ENCODE data around the gene PAIP1.
"Not testable (repeated sequence)": the region's sequence is repeated elsewhere in the genome, so short reads cannot be mapped to it uniquely, and the experiment has no call there.

The PAIP1 gene

DNA sequence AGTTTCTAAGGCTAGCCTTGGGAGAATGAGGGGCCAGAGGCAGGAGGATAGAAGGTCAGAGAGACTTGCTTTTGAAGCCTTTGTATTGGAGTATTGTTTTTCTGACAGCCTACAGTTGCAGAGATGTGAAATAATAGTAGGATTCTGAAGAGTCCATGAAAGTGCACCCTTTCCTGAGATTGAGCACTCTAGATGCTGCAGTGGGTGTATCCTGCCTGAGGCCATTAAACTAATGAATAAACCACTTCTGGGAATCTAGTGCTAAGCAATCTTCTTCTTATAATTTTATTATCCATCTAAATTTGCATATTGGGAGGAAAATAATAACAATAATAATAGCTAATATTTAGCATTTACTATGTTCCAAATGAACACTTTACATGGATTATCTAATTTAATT lies 26.8 kb upstream of the PAIP1 start:
- CTCF ChIA-PET, result no interaction called here
- no peak for DNase-seq

GRCh38 chr5:43582082-43583005 lies 25.5 kb upstream of the PAIP1 start:
- Histone ChIP-seq H3K9me3 (ENCODE audit: control extremely low read depth in 1 of 5, control insufficient read depth in 4 of 5, insufficient read depth in 2 of 5, low read depth in 1 of 5, low read length in 4 of 5) (no peaks in the 10 kb centered on the region), H3K36me3 (ENCODE audit: control insufficient read depth in 4 of 4, insufficient read depth in 4 of 4, low read length in 3 of 4) (peaks cover 3 to 9% (median 4%) of the 10 kb centered on the region in 4 experiments), H3K4me1 (ENCODE audit: control extremely low read depth in 1 of 4, control insufficient read depth in 4 of 4, insufficient read depth in 4 of 4, low read length in 3 of 4) (no peaks in the 10 kb centered on the region), H3K4me3 (ENCODE audit: control insufficient read depth in 1 of 7, extremely low read depth in 1 of 7, insufficient read depth in 4 of 7, low read depth in 2 of 7, low read length in 6 of 7) (no peak overlapping the region), H3K27me3 (replicated peaks in 2 of 5; ENCODE audit: control insufficient read depth in 4 of 5, insufficient read depth in 5 of 5, low read length in 4 of 5) (no peaks in the 10 kb centered on the region), H3K27ac (ENCODE audit: insufficient read depth in 1 of 2, low read depth in 1 of 2, low read length in 2 of 2, poor library complexity in 1 of 2, severe bottlenecking in 2 of 2) (no peak overlapping the region)
- DNase-seq, result no peak
- ChIA-PET CTCF (no interaction called here), POLR2A (no interaction called here)
- 100% methylated on average over 4 of the region's 4 CpGs for WGBS (ENCODE audit: insufficient coverage)

More for the DNA sequence above, 26.8 kb upstream of the PAIP1 start:
- no peaks in the 10 kb centered on the region for H3K27me3 ChIP-seq (replicated peaks in 2 of 5; ENCODE audit: control insufficient read depth in 4 of 5, insufficient read depth in 5 of 5, low read length in 4 of 5)
- H3K36me3 ChIP-seq (ENCODE audit: control insufficient read depth in 4 of 4, insufficient read depth in 4 of 4, low read length in 3 of 4), result peaks cover 2 to 9% (median 4%) of the 10 kb centered on the region in 4 experiments
- POLR2A ChIA-PET, result no interaction called here
- H3K4me3 ChIP-seq (ENCODE audit: control insufficient read depth in 1 of 7, extremely low read depth in 1 of 7, insufficient read depth in 4 of 7, low read depth in 2 of 7, low read length in 6 of 7), result no peak overlapping the region
- H3K27ac ChIP-seq (ENCODE audit: insufficient read depth in 1 of 2, low read depth in 1 of 2, low read length in 2 of 2, poor library complexity in 1 of 2, severe bottlenecking in 2 of 2), result no peak overlapping the region
- no peaks in the 10 kb centered on the region for H3K9me3 ChIP-seq (ENCODE audit: control extremely low read depth in 1 of 5, control insufficient read depth in 4 of 5, insufficient read depth in 2 of 5, low read depth in 1 of 5, low read length in 4 of 5)
- no peaks in the 10 kb centered on the region for H3K4me1 ChIP-seq (ENCODE audit: control extremely low read depth in 1 of 4, control insufficient read depth in 4 of 4, insufficient read depth in 4 of 4, low read length in 3 of 4)

DNA sequence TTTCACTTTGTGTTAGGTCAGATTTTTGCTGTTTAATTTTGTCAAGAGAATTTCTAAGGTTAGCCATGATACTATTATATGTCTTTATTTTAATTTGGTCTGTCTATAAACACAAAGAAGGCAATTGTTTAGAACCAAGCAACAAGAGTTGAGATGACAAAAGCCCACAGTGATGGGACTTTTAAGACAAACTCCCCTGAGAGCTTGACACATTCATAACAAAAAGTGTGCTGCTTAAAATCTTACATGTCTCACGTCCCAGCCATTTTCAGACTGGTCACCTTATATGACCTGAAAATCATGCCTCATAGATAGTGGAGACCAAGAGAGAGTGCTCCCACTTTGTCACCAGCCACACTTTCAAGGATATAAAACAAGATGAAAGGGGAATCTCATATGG lies 24.5 kb upstream of the PAIP1 start:
- no peak overlapping the region for H3K27ac ChIP-seq (ENCODE audit: insufficient read depth in 1 of 2, low read depth in 1 of 2, low read length in 2 of 2, poor library complexity in 1 of 2, severe bottlenecking in 2 of 2)
- no peaks in the 10 kb centered on the region for H3K27me3 ChIP-seq (replicated peaks in 2 of 5; ENCODE audit: control insufficient read depth in 4 of 5, insufficient read depth in 5 of 5, low read length in 4 of 5)
- no peak for DNase-seq
- peaks cover 0 to 2% (median 0%) of the 10 kb centered on the region in 5 experiments for H3K9me3 ChIP-seq (ENCODE audit: control extremely low read depth in 1 of 5, control insufficient read depth in 4 of 5, insufficient read depth in 2 of 5, low read depth in 1 of 5, low read length in 4 of 5)
- H3K4me3 ChIP-seq (ENCODE audit: control insufficient read depth in 1 of 7, extremely low read depth in 1 of 7, insufficient read depth in 4 of 7, low read depth in 2 of 7, low read length in 6 of 7), result no peak overlapping the region
- CTCF ChIA-PET, result no interaction called here
- POLR2A ChIA-PET, result no interaction called here
- peaks cover 6 to 16% (median 10%) of the 10 kb centered on the region in 4 experiments for H3K36me3 ChIP-seq (ENCODE audit: control insufficient read depth in 4 of 4, insufficient read depth in 4 of 4, low read length in 3 of 4)
- no peaks in the 10 kb centered on the region for H3K4me1 ChIP-seq (ENCODE audit: control extremely low read depth in 1 of 4, control insufficient read depth in 4 of 4, insufficient read depth in 4 of 4, low read length in 3 of 4)
- no CpG with 5 or more reads among the region's 1 CpG for WGBS (ENCODE audit: insufficient coverage)

DNA sequence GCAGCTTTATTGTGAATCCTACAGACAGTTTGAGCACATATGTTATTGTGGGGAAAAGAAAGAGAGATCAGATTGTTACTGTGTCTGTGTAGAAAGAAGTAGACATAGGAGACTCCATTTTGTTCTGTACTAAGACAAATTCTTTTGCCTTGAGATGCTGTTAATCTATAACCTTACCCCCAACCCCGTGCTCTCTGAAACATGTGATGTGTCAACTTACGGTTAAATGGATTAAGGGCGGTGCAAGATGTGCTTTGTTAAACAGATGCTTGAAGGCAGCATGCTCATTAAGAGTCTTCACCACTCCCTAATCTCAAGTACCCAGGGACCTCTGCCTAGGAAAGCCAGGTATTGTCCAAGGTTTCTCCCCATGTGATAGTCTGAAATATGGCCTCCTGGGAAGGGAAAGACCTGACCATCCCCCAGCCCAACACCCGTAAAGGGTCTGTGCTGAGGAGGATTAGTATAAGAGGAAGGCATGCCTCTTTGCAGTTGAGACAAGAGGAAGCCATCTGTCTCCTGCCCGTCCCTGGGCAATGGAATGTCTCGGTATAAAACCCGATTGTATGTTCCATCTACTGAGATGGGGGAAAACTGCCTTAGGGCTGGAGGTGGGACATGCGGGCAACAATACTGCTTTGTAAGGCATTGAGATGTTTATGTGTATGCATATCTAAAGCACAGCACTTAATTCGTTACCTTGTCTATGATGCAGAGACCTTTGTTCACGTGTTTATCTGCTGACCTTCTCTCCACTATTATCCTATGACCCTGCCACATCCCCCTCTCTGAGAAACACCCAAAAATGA lies 23.7 kb upstream of the PAIP1 start:
- H3K27ac ChIP-seq (ENCODE audit: insufficient read depth in 1 of 2, low read depth in 1 of 2, low read length in 2 of 2, poor library complexity in 1 of 2, severe bottlenecking in 2 of 2); DNase-seq; H3K9me3 ChIP-seq (ENCODE audit: control extremely low read depth in 1 of 5, control insufficient read depth in 4 of 5, insufficient read depth in 2 of 5, low read depth in 1 of 5, low read length in 4 of 5); CTCF ChIA-PET; H3K4me3 ChIP-seq (ENCODE audit: control insufficient read depth in 1 of 7, extremely low read depth in 1 of 7, insufficient read depth in 4 of 7, low read depth in 2 of 7, low read length in 6 of 7); H3K27me3 ChIP-seq (replicated peaks in 2 of 5; ENCODE audit: control insufficient read depth in 4 of 5, insufficient read depth in 5 of 5, low read length in 4 of 5); POLR2A ChIA-PET; H3K4me1 ChIP-seq (ENCODE audit: control extremely low read depth in 1 of 4, control insufficient read depth in 4 of 4, insufficient read depth in 4 of 4, low read length in 3 of 4): not testable (repeated sequence)
- H3K36me3 ChIP-seq (ENCODE audit: control insufficient read depth in 4 of 4, insufficient read depth in 4 of 4, low read length in 3 of 4), result peaks cover 7 to 21% (median 18%) of the 10 kb centered on the region in 4 experiments
- 100% methylated on average over 8 of the region's 10 CpGs for WGBS (ENCODE audit: insufficient coverage)

GRCh38 chr5:43573058-43573457 lies 16.2 kb upstream of the PAIP1 start:
- no peak overlapping the region for H3K27ac ChIP-seq (ENCODE audit: insufficient read depth in 1 of 2, low read depth in 1 of 2, low read length in 2 of 2, poor library complexity in 1 of 2, severe bottlenecking in 2 of 2)
- ChIA-PET POLR2A (no interaction called here), CTCF (interaction anchor here (2.1 kb wide), 1 partner anchor 25 kb away, joined by 4 read pairs; no protein-coding TSS in a partner anchor)
- no peak overlapping the region for H3K4me3 ChIP-seq (ENCODE audit: control insufficient read depth in 1 of 7, extremely low read depth in 1 of 7, insufficient read depth in 4 of 7, low read depth in 2 of 7, low read length in 6 of 7)
- no peaks in the 10 kb centered on the region for H3K4me1 ChIP-seq (ENCODE audit: control extremely low read depth in 1 of 4, control insufficient read depth in 4 of 4, insufficient read depth in 4 of 4, low read length in 3 of 4)
- H3K27me3 ChIP-seq (replicated peaks in 2 of 5; ENCODE audit: control insufficient read depth in 4 of 5, insufficient read depth in 5 of 5, low read length in 4 of 5), result no peaks in the 10 kb centered on the region
- DNase-seq, result no peak
- peaks cover 8 to 27% (median 17%) of the 10 kb centered on the region in 4 experiments for H3K36me3 ChIP-seq (ENCODE audit: control insufficient read depth in 4 of 4, insufficient read depth in 4 of 4, low read length in 3 of 4)
- peaks cover 0 to 2% (median 0%) of the 10 kb centered on the region in 5 experiments for H3K9me3 ChIP-seq (ENCODE audit: control extremely low read depth in 1 of 5, control insufficient read depth in 4 of 5, insufficient read depth in 2 of 5, low read depth in 1 of 5, low read length in 4 of 5)
- WGBS (ENCODE audit: insufficient coverage), result no CpG with 5 or more reads among the region's 1 CpG

- WGBS (ENCODE audit: insufficient coverage), result 100% methylated on average over 1 of the region's 2 CpGs
- Histone ChIP-seq H3K9me3 (ENCODE audit: control extremely low read depth in 1 of 5, control insufficient read depth in 4 of 5, insufficient read depth in 2 of 5, low read depth in 1 of 5, low read length in 4 of 5) (peaks cover 0 to 2% (median 0%) of the 10 kb centered on the region in 5 experiments), H3K27ac (ENCODE audit: insufficient read depth in 1 of 2, low read depth in 1 of 2, low read length in 2 of 2, poor library complexity in 1 of 2, severe bottlenecking in 2 of 2) (no peak overlapping the region), H3K27me3 (replicated peaks in 2 of 5; ENCODE audit: control insufficient read depth in 4 of 5, insufficient read depth in 5 of 5, low read length in 4 of 5) (no peaks in the 10 kb centered on the region), H3K36me3 (ENCODE audit: control insufficient read depth in 4 of 4, insufficient read depth in 4 of 4, low read length in 3 of 4) (peaks cover 8 to 27% (median 17%) of the 10 kb centered on the region in 4 experiments), H3K4me3 (ENCODE audit: control insufficient read depth in 1 of 7, extremely low read depth in 1 of 7, insufficient read depth in 4 of 7, low read depth in 2 of 7, low read length in 6 of 7) (no peak overlapping the region), H3K4me1 (ENCODE audit: control extremely low read depth in 1 of 4, control insufficient read depth in 4 of 4, insufficient read depth in 4 of 4, low read length in 3 of 4) (no peaks in the 10 kb centered on the region)
- CTCF ChIA-PET, result interaction anchor here (2.1 kb wide), 1 partner anchor 25 kb away, joined by 4 read pairs; no protein-coding TSS in a partner anchor
- no peak for DNase-seq
- POLR2A ChIA-PET, result no interaction called here
Measured at GRCh38 chr5:43572357-43572756, 15.5 kb upstream of the PAIP1 start.

DNA sequence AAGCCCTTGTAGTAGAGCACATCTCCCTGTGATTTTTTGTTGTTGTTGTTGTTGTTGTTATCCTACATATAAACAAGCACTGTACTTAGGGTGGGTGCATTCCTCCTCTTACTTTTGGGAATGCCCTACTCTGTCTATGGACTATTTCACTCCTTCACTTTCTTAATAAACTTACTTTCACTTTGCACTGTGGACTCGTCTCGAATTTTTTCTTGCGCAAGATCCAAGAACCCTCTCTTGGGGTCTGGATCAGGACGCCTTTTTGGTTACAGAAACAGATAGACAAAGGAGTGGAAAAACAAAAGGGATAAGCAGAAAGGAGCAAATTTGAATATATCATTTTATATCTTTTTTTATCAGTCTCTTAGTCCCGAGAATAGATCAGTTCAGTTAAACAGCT lies 14.4 kb upstream of the PAIP1 start:
- ChIA-PET POLR2A (no interaction called here), CTCF (no interaction called here)
- H3K27me3 ChIP-seq (replicated peaks in 2 of 5; ENCODE audit: control insufficient read depth in 4 of 5, insufficient read depth in 5 of 5, low read length in 4 of 5), result no peaks in the 10 kb centered on the region
- H3K27ac ChIP-seq (ENCODE audit: insufficient read depth in 1 of 2, low read depth in 1 of 2, low read length in 2 of 2, poor library complexity in 1 of 2, severe bottlenecking in 2 of 2), result no peak overlapping the region
- H3K36me3 ChIP-seq (ENCODE audit: control insufficient read depth in 4 of 4, insufficient read depth in 4 of 4, low read length in 3 of 4), result peaks cover 4 to 19% (median 10%) of the 10 kb centered on the region in 4 experiments
- 100% methylated on average over 3 of the region's 5 CpGs for WGBS (ENCODE audit: insufficient coverage)
- H3K4me3 ChIP-seq (ENCODE audit: control insufficient read depth in 1 of 7, extremely low read depth in 1 of 7, insufficient read depth in 4 of 7, low read depth in 2 of 7, low read length in 6 of 7), result no peak overlapping the region
- no peaks in the 10 kb centered on the region for H3K9me3 ChIP-seq (ENCODE audit: control extremely low read depth in 1 of 5, control insufficient read depth in 4 of 5, insufficient read depth in 2 of 5, low read depth in 1 of 5, low read length in 4 of 5)
- H3K4me1 ChIP-seq (ENCODE audit: control extremely low read depth in 1 of 4, control insufficient read depth in 4 of 4, insufficient read depth in 4 of 4, low read length in 3 of 4), result no peaks in the 10 kb centered on the region
- no peak for DNase-seq

Data from common myeloid progenitor, CD34-positive (primary cell).